G401.6 (cell line): ENCODE data around the gene KHDC1.
"Not testable (repeated sequence)": the region's sequence is repeated elsewhere in the genome, so short reads cannot be mapped to it uniquely, and the experiment has no call there.

Experiments
- FAIRE-seq: peaks from 2 replicates; lab custom pipeline; 2012; peaks lifted over from hg19 to GRCh38; lab: Jason Lieb, UNC

The KHDC1 gene, protein sequence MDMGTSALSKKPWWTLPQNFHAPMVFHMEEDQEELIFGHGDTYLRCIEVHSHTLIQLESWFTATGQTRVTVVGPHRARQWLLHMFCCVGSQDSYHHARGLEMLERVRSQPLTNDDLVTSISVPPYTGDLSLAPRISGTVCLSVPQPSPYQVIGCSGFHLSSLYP

DNA sequence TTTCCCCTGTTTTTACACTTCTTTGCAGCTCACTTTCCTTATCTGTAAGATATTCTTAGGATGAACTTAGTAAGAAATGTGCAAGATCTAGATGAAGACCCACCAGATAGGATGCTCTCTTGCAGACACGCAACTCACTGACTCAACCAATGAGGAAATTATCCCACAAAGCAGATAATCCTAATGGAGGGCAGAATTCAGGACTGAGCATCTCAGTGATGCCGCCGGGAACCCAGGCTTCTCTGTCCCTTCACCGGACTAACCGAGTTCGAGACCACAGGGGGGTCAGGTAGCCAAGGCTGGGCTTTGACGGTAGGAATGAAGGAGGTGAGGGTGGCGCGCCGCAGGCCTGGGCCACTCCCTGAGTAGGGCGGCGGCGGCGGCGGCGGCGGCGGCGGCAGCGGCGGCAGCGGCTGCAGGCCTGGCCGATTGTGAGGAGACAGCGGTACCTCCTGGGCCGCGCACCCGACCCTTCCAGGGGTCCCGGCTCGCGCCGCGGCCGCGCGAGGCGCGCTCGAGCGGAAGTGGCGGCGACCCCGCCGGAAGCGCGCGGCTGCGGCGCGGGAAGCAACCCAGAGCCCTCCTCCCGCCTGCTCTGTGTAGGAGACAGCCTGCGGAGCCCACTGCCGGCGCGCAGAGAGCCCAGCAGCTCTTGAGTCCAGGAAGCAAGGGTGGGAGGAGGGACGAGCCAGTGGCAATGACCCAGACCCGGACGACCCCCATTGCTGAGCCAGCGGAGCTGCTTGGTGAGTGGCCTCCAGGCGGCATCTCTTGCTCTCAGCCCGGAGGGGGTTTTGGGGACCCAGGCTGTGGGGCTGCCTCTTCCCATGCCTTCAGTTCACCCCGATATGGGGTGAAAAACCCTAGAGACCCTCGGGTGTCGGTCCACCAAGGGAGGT lies at the start of gene KHDC1:
Gene KHDC1, minus strand, starts transcription at position 526 of the 899 bp plus-strand sequence. CDS start 20,679 bp downstream, outside the sequence.
- no peak for FAIRE-seq

DNA sequence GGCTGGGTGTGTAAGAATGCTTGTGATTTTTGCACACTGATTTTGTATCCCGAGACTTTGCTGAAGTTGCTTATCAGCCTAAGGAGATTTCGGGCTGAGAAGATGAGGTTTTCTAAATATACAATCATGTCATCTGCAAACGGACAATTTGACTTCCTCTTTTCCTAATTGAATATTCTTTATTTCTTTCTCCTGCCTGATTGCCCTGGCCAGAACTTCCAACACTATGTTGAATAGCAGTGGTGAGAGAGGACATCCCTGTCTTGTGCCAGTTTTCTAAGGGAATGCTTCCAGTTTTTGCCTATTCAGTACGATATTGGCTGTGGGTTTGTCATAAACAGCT lies 47.5 kb upstream of the KHDC1 start:
- FAIRE-seq, result not testable (repeated sequence)

DNA sequence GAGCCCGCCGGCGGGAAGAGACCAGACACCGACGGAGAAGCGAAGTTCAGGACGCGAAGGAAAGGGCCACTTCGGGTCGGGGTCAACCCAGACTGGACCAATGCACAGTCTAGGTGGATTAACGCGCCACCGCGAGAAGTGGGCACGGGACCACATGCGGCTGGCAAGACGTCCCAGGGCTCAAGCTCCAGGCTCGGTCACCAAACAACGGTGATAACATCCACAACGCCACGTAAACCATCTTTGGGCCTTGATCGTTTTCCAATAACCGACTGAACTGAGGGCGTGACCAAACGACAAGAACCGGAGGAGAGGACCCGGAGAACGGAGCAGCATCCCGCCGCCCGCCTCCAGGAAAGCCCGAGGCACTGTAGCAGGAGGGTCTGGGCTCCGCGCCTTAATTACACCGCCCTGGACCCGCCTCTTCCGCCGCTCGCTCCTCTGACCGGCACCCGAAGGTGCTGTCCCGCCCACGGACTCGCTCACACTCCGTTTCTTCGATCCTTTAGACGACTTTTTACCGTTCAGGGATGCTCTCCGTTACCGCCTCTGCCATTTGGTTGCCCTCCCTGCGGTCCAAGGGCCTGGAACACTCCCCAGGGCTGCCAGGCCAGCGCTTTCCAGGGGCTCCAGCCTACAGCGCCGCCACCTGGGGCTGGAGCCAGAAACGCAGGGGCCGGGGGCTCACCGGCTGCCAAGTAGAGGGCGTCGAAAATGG lies 46.9 kb upstream of the KHDC1 start:
- FAIRE-seq, result no peak

DNA sequence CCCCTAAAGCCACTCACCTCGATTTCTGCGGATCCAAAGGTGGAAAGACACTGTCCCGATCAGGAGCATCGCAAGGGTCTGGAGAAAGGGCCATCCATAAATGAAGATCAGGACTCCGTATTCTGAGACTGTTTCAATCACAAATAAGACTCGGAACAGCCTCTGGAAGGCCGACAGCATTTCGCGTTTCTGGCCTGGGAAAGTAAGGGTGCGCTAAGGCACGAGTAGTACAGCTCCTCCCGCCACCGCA lies 46.5 kb upstream of the KHDC1 start:
- no peak for FAIRE-seq

DNA sequence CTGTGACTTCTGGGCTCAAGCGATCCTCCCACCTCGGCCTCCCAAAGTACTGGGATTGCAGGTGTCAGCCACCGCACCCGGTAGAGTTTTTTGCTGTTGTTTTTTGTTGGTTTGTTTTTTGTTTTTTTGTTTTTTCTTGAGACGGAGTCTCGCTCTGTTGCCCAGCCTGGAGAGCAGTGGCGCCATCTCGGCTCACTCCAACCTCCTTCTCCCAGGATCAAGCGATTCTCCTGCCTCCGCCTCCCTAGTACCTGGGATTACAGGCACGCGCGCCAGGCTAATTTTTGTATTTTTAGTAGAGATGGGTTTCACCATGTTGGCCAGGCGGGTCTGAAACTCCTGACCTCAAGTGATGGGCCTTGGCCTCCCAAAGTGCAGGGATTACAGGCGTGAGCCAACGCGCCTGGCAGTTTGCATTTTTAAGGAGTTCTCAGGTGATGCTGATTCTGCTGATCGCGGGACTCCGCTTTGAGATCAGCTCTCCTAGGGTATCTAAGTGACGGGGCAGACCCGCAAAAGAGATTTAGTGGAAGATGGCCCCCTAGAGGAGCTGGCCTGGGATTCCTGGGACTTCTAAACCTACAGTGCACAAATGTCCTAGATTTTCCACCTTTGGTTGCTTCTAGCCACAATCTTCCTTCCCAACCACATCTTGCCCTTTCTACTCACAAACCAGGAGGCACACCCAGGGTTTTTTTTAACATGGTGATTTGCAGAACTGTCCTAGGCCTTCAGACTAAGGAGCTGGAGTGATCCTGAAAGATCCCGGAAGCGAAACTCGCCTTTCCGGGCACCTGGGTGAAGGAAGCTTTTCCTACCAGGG lies 45.9 kb upstream of the KHDC1 start:
- FAIRE-seq, result no peak

DNA sequence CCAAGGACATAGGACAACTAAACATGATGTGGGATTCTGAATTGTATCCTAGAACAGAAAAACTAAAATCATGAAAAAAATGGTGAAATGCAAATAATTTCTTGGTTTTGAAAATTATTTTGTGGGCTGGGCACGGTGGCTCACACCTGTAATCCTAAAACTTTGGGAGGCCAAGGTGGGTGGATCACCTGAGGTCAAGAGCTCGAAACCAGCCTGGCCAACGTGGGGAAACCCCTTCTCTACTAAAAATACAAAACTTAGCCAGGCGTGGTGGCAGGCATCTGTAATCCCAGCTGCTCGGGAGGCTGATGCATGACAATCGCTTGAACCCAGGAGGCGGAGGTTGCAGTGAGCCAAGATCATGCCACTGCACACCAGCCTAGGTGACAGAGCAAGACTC lies 40.8 kb upstream of the KHDC1 start:
- not testable (repeated sequence) for FAIRE-seq

DNA sequence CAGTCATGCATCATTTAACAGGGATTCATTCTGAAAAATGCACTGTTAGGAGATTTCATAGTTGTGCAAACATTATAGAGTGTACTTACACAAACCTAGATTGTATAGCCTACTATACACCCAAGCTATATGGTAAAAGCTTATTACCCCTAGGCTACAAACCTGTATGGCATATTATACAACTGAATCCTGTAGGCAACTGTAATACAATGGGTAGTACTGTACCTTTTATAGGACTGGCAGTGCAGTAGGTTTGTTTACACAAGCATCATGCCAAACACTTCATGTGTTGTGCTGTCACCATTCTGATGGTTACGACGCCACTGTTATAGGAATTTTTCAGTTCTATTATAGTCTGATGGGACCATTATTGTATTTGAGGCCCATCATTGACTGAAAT lies 39.3 kb upstream of the KHDC1 start:
- FAIRE-seq, result no peak

DNA sequence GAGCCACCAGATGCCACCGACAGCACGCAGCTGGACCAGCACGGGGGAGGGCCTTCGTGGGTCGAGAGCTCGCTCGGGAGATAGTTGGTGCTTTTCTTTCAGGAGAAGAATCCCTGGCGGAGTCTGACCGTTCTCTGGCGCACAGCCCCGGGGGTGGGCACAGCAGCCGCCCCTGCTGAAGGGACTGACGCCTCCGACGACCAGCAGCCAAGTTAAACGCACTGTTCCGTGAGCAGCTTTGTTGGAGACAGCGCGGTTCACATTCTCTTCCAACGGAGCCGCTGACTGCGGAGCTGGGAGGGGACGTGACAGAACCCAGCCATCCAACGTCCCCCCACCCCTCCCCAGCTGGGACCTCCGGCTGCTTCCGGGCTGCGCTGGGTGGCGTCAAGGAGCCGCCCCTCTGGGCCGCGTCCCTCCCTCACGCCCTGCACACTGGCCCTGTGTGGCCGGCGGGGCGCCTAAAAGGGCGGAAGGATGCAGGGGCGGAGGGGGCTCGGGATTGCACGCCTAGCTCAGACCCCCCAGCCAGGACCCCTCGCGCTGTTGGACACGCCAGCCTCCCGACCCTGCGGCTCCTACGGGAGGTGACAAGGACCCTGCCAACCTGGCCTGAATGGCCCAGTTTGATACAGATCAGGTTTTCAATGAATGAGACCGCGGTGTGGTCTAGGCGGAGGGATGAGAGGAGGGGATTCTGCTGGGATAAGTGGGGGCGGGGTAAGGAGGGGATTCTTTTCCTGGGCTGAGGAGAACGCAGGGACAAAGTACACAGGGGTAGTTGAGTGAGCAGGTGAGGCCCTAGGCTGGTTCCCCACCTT lies 36.4 kb upstream of the KHDC1 start:
- no peak for FAIRE-seq

DNA sequence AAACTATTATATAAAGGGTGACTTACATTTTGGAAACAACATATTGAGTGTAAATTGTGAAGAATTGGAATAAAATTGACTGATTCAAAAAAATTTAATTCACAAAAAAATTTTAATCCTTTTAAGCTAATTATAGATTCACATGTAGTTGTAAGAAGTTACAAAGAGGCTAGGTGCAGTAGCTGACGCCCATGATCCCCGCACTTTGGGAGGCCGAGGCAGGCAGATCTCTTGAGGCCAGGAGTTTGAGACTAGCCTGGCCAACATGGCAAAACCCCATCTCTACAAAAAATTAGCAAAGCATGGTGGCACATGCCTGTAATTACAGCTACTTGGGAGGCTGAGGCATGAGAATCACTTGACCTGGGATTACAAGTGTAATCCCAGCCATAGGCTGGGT lies 30.3 kb upstream of the KHDC1 start:
- no peak for FAIRE-seq

DNA sequence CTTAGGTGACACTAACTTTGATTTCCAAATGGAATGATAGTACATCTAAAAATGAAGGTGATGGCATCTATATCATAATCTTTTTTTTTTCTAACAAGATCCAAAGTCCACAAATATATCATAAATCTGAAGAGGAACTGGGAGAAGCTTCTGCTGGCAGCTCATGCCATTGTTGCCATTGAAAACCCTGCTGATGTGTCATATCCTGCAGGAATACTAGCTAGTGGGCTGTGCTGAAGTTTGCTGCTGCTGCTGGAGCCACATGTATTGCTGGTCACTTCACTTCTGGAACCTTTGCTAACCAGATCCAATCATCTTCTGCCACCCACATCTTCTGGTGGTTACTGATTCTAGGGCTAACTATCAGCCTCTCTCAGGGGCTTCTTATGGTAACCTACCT lies 27.4 kb upstream of the KHDC1 start:
- FAIRE-seq, result no peak

DNA sequence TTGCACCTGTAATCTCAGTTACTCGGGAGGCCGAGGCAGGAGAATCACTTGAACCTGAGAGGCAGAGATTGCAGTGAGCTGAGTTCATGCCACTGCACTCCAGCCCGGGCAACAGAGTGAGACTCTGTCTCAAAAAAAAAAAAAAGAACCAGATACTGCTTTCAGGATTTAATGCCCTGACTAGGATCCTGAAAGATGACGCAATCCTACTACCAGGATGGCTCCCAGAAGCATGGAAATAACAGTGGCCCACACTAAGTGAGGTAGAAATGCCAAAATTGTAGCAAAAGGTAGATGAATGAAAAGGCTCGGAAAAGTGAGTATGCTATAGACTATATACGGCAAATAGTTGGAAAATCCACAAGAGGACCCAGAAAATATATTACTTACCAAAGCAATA lies 23.8 kb upstream of the KHDC1 start:
- FAIRE-seq, result no peak

DNA sequence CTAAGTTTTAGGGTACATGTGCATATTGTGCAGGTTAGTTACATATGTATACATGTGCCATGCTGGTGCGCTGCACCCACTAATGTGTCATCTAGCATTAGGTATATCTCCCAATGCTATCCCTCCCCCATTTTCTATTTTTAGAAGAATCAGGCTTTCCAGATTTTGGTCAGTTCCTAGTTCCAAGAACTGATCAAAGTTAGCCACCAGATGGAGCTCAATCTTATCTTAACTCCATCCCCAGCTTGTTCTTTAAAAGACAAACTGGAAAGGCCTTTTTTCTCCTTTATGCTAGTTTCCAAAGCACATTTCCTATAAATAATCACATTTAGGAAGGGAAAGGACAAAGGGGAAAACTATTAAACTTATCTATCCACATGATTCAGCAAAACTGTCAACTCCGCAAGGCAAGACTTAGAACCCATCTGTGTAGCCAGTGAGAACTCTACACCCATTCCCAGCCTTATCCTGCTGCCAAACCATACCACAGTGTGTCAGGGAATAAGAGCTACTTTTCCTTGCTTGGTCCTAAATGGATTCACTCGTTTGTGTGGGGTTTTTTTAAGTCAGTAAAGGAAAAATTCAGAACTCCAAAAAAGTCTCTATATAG lies 22.8 kb upstream of the KHDC1 start:
- FAIRE-seq, result peak; percentile 54

DNA sequence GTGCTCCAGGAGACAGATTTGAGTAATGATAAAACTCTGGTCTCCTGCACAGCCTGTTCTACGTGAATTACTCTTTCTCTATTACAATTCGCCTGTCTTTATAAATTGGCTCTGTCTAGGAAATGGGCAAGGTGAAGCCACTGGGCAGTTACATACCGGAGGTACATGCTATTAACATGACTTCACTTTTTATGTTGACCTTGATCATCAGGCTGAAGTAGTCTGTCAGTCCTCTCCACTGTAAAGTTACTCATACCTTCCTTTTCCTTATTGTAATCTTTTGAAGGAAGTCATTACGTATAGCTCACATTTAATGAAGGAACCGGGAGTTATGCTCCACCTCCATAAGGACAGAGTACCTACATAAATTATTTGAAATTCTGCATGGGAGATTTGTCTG lies 19.9 kb upstream of the KHDC1 start:
- no peak for FAIRE-seq

DNA sequence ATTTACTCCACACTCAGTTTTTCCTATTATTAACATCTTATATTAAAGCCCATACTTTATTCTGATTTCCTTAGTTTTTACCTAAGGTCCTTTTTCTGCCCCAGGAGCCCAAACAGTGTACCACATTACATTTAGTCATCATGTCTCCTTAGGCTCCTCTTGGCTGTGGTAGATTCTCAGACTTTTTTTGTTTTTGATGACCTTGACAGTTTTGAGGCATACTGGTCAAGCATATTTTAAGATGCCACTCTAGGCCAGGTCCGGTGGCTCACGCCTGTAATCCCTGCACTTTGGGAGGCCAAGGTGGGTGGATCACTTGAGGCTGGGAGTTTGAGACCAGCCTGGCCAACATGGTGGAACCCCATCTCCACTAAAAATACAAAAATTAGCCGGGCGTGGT lies 18.7 kb upstream of the KHDC1 start:
- FAIRE-seq, result not testable (repeated sequence)

DNA sequence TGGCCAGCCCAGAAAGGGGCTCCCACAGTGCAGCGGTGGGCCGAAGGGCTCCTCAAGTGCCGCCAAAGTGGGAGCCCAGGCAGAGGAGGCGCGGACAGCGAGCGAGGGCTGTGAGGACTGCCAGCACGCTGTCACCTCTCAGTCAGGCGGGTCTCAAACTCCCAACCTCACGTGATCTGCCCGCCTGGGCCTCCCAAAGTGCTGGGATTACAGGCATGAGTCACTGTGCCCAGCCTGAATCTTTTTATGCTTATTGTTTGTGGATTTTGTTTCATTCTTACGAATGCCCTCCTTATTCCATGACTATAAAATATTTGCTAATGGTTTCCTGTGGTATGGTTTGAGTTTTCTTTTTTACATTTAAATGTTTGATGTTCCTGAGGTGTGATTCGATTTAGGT lies 6.3 kb upstream of the KHDC1 start:
- not testable (repeated sequence) for FAIRE-seq

DNA sequence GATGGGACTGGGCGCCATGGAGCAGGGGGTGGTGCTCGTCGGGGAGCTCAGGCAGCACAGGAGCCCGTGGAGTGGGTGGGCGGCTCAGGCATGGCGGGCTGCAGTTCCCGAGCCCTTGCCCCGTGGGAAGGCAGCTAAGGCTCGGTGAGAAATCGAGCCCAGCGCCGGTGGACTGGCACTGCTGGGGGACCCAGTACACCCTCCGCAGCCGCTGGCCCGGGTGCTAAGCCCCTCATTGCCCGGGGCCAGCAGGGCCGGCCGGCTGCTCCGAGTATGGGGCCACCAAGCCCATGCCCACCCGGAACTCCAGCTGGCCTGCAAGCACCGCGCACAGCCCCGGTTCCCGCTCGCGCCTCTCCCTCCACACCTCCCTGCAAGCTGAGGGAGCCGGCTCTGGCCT lies 5.9 kb upstream of the KHDC1 start:
- not testable (repeated sequence) for FAIRE-seq

DNA sequence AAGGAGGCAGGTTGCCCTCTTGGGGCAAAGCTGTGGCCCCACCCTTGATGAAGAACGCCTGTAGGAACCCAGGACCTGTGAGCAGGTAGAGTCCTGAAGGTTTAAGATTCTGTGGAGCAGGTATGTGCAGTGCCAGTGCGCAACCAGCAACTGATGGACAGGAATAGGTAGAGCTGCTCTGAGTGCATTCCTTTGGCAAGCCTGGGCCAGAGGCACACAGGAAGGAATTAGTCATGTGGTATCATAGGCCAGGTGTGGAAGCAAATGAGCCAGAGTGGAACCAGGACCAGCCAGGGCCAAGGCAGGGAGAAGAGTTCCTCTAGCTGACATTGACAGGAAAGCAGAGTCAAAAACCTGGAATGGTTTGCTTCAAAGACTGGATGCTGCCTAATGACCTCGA lies 1.4 kb upstream of the KHDC1 start:
- FAIRE-seq, result no peak

DNA sequence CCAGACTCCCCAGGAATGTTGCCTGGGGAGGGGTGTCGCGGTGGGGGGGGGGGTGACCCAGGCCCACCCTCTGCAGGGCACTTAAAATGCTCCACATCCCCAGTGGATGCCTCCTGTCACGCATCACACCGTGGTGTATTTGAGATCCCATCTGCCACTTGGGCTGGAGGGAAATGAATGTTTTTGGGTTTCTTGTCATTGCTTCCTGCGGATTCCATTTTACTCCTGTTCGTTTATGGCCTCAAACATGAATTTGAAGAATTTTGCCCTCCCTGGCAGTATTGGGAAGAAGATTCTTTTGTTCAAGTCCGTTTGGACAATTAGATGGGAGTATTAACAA lies 544 bp upstream of the KHDC1 start:
- no peak for FAIRE-seq

DNA sequence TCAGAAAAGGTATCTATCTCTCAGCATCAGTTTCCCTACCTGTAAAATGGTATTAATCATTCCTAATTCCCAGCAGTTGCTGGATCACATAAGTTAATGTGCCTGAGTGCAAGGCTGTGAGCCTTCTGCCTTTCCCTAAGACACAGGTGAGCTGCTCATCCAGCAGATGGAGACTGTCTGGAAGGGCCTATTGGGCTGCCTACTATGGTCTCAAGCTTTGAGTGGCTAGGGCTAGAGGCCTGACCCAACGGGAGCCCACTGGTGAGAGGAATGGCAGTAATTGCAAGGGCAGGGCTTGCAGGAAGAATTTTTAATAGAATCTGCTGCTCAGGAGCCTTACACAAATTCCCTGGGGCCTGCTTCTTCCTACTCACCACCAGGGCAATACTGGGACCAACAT lies 4.3 kb downstream of the KHDC1 start:
- no peak for FAIRE-seq

DNA sequence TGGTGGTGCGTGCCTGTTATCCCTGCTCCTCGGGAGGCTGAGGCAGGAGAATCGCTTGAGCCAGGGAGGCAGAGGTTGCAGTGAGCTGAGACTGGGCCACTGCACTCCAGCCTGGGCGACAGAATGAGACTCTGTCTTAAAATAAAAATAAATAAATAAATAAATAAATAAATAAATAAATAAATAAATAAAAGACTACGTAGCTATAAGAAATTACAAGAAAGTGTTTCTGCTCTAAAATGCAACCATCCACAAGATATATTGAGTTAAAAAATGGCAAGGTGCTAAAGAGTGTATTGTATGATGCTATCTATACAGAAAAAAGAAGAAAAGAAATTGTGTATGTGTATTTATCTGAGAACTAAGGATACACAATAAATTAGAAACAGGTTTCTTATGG lies 8.7 kb downstream of the KHDC1 start:
- not testable (repeated sequence) for FAIRE-seq

DNA sequence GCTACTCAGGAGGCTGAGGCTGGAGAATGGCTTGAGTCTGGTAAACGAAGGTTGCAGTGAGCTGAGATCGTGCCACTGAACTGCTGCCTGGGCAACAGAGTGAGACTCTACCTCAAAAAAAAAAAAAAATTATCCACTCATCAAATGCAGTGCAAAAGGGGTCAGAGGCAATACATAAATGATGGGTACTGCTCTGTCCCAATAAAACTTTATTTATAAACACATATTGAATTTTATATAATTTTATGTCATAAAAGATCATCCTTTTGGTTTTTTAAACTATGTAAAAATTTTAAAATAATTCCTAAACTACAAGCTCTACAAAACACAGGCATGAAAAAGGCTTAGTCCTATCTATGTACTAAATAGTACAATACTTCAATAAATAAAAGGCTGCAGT lies 10.3 kb downstream of the KHDC1 start:
- FAIRE-seq, result no peak

DNA sequence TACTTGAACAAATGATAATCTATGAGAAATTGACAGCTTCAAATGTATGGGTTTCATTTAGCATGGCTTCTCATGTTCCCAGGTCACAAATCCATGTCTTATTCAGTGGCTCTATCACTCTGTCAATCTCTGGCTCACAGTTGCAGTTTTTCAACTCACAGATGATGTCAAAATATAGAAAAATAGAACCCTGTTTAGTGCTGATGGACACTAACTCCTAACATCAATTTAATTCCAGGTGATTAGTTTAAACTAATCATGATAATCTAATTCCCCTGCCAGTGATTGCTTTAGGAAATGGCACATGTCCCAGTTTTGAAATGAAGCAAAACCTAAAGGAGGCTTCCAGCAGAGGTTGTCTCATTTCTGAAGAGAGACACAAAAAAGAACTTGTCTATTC lies 13.0 kb downstream of the KHDC1 start:
- no peak for FAIRE-seq
